Measurements from ENCODE around the gene SHC3. TPM values are rescaled to one million over a fixed set of nuclear protein-coding genes. Genes with fewer than 3 reads are reported as not detected.

SHC3 gene
- total RNA-seq, 1 donor from 2014 or later, result 0.21 TPM

DNA sequence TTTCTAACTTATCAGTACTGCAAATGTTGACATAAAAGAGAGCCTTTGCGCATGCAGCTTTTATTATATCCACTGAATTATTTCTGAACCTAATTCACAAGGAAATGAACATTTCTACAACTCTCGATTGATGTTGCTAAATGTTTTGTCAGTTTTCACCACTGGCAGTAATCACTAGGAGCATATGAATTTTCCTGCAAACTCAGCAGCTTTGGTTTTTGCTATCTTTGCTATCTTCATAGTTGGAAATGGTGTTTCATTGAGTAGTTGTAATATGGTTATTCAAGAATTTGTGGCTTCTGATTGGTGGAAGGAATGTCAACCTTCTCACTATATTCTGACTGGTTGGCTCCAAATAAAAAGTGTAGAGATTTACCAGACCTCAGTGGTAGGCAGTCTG lies 8.9 kb upstream of the SHC3 start:
- H3K4me3 Mint-ChIP-seq (ENCODE audit: unreplicated experiment), result no peak overlapping the region
- no peak for DNase-seq (ENCODE audit: extremely low spot score, unreplicated experiment)
- H3K27me3 Mint-ChIP-seq (ENCODE audit: unreplicated experiment), result peaks cover 9% of the 10 kb centered on the region
- peaks cover 2% of the 10 kb centered on the region for H3K9me3 Mint-ChIP-seq (ENCODE audit: unreplicated experiment)
- no peaks in the 10 kb centered on the region for H3K36me3 Mint-ChIP-seq (ENCODE audit: unreplicated experiment)
- H3K27ac Mint-ChIP-seq (ENCODE audit: unreplicated experiment), result no peak overlapping the region
- no peaks in the 10 kb centered on the region for H3K4me1 Mint-ChIP-seq (ENCODE audit: unreplicated experiment)
- TF ChIP-seq, protein P1, sequence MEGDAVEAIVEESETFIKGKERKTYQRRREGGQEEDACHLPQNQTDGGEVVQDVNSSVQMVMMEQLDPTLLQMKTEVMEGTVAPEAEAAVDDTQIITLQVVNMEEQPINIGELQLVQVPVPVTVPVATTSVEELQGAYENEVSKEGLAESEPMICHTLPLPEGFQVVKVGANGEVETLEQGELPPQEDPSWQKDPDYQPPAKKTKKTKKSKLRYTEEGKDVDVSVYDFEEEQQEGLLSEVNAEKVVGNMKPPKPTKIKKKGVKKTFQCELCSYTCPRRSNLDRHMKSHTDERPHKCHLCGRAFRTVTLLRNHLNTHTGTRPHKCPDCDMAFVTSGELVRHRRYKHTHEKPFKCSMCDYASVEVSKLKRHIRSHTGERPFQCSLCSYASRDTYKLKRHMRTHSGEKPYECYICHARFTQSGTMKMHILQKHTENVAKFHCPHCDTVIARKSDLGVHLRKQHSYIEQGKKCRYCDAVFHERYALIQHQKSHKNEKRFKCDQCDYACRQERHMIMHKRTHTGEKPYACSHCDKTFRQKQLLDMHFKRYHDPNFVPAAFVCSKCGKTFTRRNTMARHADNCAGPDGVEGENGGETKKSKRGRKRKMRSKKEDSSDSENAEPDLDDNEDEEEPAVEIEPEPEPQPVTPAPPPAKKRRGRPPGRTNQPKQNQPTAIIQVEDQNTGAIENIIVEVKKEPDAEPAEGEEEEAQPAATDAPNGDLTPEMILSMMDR (IDR thresholded peaks at IDR 0.05), result no peak

DNA sequence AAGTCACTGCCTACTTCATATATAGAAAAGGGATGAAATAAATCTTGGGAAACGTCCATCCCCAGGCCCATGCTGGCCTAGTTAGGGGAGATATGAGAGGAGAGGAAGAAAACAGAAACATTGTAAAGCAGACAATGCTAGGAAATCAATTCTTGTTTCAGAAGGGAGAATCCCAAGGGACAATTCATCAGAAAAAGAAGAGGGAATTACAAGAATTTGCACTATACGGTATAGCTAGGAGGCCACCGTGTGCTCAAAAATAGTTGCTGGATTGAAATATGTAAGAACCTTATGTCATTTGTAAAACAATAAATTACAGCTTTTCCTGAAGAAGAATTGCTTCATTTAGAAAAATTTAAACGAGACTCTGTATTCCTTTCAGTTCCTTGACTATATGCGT lies 8.3 kb upstream of the SHC3 start:
- peaks cover 9% of the 10 kb centered on the region for H3K27me3 Mint-ChIP-seq (ENCODE audit: unreplicated experiment)
- H3K9me3 Mint-ChIP-seq (ENCODE audit: unreplicated experiment), result no peaks in the 10 kb centered on the region
- DNase-seq (ENCODE audit: extremely low spot score, unreplicated experiment), result no peak
- no peaks in the 10 kb centered on the region for H3K36me3 Mint-ChIP-seq (ENCODE audit: unreplicated experiment)
- no peak overlapping the region for H3K27ac Mint-ChIP-seq (ENCODE audit: unreplicated experiment)
- no peak overlapping the region for H3K4me3 Mint-ChIP-seq (ENCODE audit: unreplicated experiment)
- no peaks in the 10 kb centered on the region for H3K4me1 Mint-ChIP-seq (ENCODE audit: unreplicated experiment)
- TF ChIP-seq, protein P1 (IDR thresholded peaks at IDR 0.05), result no peak

DNA sequence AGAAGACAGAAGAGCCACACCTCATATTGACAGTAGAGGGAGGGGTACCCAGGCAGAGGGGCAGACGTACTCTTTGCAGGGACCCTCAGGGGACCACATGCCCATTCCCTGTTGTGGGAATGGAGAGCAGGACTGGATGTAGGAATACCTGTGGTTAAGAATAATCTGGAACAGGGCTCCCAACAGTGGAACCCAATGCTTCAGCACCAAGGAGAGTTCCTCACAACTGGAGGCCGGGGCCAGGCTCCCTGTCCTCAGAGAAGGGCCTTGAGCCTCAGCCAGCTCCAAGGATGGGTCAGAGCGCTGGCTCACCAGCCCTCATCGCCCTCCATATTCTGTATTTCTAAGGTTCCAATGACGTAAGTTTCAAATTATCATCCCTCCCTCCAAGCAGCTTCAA lies 7.4 kb upstream of the SHC3 start:
- TF ChIP-seq, protein P1 (IDR thresholded peaks at IDR 0.05), result no peak
- Mint-ChIP-seq H3K4me1 (ENCODE audit: unreplicated experiment) (no peaks in the 10 kb centered on the region), H3K27ac (ENCODE audit: unreplicated experiment) (no peak overlapping the region), H3K4me3 (ENCODE audit: unreplicated experiment) (no peak overlapping the region), H3K27me3 (ENCODE audit: unreplicated experiment) (peaks cover 8% of the 10 kb centered on the region), H3K9me3 (ENCODE audit: unreplicated experiment) (no peaks in the 10 kb centered on the region), H3K36me3 (ENCODE audit: unreplicated experiment) (no peaks in the 10 kb centered on the region)
- no peak for DNase-seq (ENCODE audit: extremely low spot score, unreplicated experiment)

DNA sequence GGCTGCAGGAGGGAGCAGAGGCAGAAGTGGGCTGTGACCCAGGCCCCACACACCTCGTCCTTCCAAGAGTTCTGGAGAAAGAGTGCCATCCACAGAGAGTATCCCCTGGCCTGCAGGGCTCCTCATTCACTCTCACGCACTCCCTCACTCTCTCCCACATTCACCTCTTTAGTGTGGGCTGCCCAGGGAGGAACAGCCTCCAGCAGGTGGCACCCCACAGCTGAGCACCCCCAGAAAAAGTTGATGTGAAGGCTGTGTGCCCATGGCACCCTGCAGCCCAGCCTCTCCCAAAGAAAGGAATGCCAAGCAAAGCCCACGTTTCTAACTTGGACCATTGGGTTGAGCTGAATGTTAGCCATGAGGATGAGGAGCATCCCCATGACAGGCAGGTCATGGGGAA lies 4.5 kb upstream of the SHC3 start:
- Mint-ChIP-seq H3K4me1 (ENCODE audit: unreplicated experiment) (peaks cover 20% of the 10 kb centered on the region), H3K27me3 (ENCODE audit: unreplicated experiment) (peaks cover 11% of the 10 kb centered on the region), H3K4me3 (ENCODE audit: unreplicated experiment) (no peak overlapping the region), H3K9me3 (ENCODE audit: unreplicated experiment) (no peaks in the 10 kb centered on the region), H3K27ac (ENCODE audit: unreplicated experiment) (no peak overlapping the region), H3K36me3 (ENCODE audit: unreplicated experiment) (no peaks in the 10 kb centered on the region)
- no peak for DNase-seq (ENCODE audit: extremely low spot score, unreplicated experiment)
- TF ChIP-seq, protein P1 (IDR thresholded peaks at IDR 0.05), result no peak

DNA sequence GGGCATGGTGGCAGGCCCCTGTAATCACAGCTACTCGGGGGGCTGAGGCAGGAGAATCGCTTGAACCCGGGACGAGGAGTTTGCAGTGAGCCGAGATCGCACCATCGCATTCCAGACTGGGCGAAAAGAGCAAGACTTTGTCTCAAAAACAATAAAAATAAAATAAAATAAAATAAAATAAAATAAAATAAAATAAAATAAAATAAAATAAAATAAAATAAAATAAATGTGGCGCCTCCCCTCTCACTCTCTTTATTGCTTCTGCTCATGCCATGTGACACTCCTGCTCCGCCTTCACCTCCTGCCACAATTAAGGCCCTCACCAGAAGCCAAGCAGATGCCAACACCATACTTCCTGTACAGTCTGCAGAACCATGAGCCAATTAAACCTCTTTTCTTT lies 3.8 kb upstream of the SHC3 start:
- H3K27me3 Mint-ChIP-seq (ENCODE audit: unreplicated experiment), result peaks cover 14% of the 10 kb centered on the region
- no peak overlapping the region for H3K4me3 Mint-ChIP-seq (ENCODE audit: unreplicated experiment)
- H3K36me3 Mint-ChIP-seq (ENCODE audit: unreplicated experiment), result no peaks in the 10 kb centered on the region
- DNase-seq (ENCODE audit: extremely low spot score, unreplicated experiment), result no peak
- H3K27ac Mint-ChIP-seq (ENCODE audit: unreplicated experiment), result no peak overlapping the region
- H3K9me3 Mint-ChIP-seq (ENCODE audit: unreplicated experiment), result no peaks in the 10 kb centered on the region
- H3K4me1 Mint-ChIP-seq (ENCODE audit: unreplicated experiment), result peaks cover 22% of the 10 kb centered on the region
- TF ChIP-seq, protein P1 (IDR thresholded peaks at IDR 0.05), result no peak

Data from osteocyte (in vitro differentiated cells).